A549 (cell line): Measurements from ENCODE around the gene FEM1A. TPM values are rescaled to one million over a fixed set of nuclear protein-coding genes. Genes with fewer than 3 reads are reported as not detected.

Experiments used
- ATAC-seq, 2 experiments: fragments of 200-7000 bp in 1 of 2; fragments of >200 bp in 1 of 2; cut with Nextera tagmentation in 1 of 2; cut with Tn5 transposase in 1 of 2; 3 replicates each; pipeline versions ENCODE4 v1.8.0 to v1.9.1; 2018 to 2020; ENCODE audit warnings: mild to moderate bottlenecking in 1 of 2, moderate library complexity in 1 of 2
- CTCF ChIA-PET: fragments of 300-600 bp; sonication (Branson Sonifier 250); formaldehyde crosslinking; extraction: SDS; loops from one replicate; lab custom pipeline; 2021; ENCODE audit warnings: antibody characterized with exemption, inconsistent platforms; lab: Yijun Ruan, JAX
- POLR2A ChIA-PET: fragments of 350-600 bp; formaldehyde crosslinking; extraction: SDS; loops from one replicate; lab custom pipeline; 2021; ENCODE audit warnings: antibody characterized with exemption, inconsistent platforms; lab: Yijun Ruan, JAX
- DNase-seq, 2 experiments: peaks; one replicate each; pipeline versions ENCODE4 v3.0.0 to v3.0.0-alpha.2; 2011 to 2016; ENCODE audit warnings: low read depth in 1 of 2, low spot score in 1 of 2
- FAIRE-seq: peaks from 2 replicates; lab custom pipeline; 2011; peaks lifted over from hg19 to GRCh38; lab: Jason Lieb, UNC
- H3K27ac ChIP-seq, 2 experiments: fragments of >200 bp; sonication (Bioruptor Twin); formaldehyde crosslinking; 3 replicates each; pipeline ENCODE4 v1.5.1; 2016 to 2017
- H3K4me1 ChIP-seq: fragments of >200 bp; sonication (Bioruptor Twin); formaldehyde crosslinking; 3 replicates; pipeline ENCODE4 v1.6.1; 2016
- H3K4me2 ChIP-seq: fragments of >200 bp; sonication (Bioruptor Twin); formaldehyde crosslinking; 3 replicates; pipeline ENCODE4 v1.6.1; 2016
- H3K4me3 ChIP-seq: fragments of >200 bp; sonication (Bioruptor Twin); formaldehyde crosslinking; 3 replicates; pipeline ENCODE4 v1.5.1; 2016
- H3K9me3 ChIP-seq: fragments of >200 bp; sonication (Bioruptor Twin); formaldehyde crosslinking; 3 replicates; pipeline ENCODE4 v1.6.1; 2016
- CBX2 ChIP-seq: fragments of 200-600 bp; sonication (generic); IDR thresholded peaks from 2 replicates; pipeline ENCODE4 v1.6.1; 2016; ENCODE audit warnings: low read depth, mild to moderate bottlenecking, borderline replicate concordance
- CHD2 ChIP-seq: fragments of 150-350 bp; IDR thresholded peaks from 2 replicates; pipeline ENCODE4 v1.6.1; 2014; ENCODE audit warnings: low read length; ENCODE audit not compliant: partially characterized antibody
- EHMT2 ChIP-seq: fragments of 200-600 bp; sonication (generic); IDR thresholded peaks from 2 replicates; pipeline ENCODE4 v1.6.1; 2016; ENCODE audit warnings: antibody characterized with exemption, low read depth, mild to moderate bottlenecking, moderate library complexity
- ESRRA ChIP-seq: fragments of 150-350 bp; IDR thresholded peaks from 2 replicates; pipeline ENCODE4 v1.6.1; 2014; ENCODE audit warnings: mild to moderate bottlenecking, low read length, borderline replicate concordance
- FOSB ChIP-seq: fragments of 250-450 bp; sonication (Bioruptor Pico); IDR thresholded peaks from 2 replicates; pipeline ENCODE4 v1.5.0; 2020; ENCODE audit warnings: mild to moderate bottlenecking, moderate library complexity
- GATA3 ChIP-seq: IDR thresholded peaks from 2 replicates; pipeline ENCODE4 v1.6.1; 2012; ENCODE audit warnings: borderline replicate concordance
- HDAC2 ChIP-seq: fragments of 200-600 bp; sonication (generic); IDR thresholded peaks from 2 replicates; pipeline ENCODE4 v1.6.1; 2016
- HEYL ChIP-seq: fragments of 250-450 bp; sonication (Bioruptor Pico); IDR thresholded peaks from 2 replicates; pipeline ENCODE4 v1.8.0; 2021; ENCODE audit warnings: mild to moderate bottlenecking, moderate library complexity
- HOXA7 ChIP-seq: fragments of 250-450 bp; sonication (Bioruptor Pico); IDR thresholded peaks from 2 replicates; pipeline ENCODE4 v1.5.0; 2020; ENCODE audit warnings: mild to moderate bottlenecking, moderate library complexity
- KDM5A ChIP-seq: fragments of 200-600 bp; sonication (generic); IDR thresholded peaks from 2 replicates; pipeline ENCODE4 v1.6.1; 2016; ENCODE audit warnings: antibody characterized with exemption, mild to moderate bottlenecking
- NPAS2 ChIP-seq: fragments of 250-450 bp; sonication (Bioruptor Pico); IDR thresholded peaks from 2 replicates; pipeline ENCODE4 v1.8.0; 2022; ENCODE audit warnings: mild to moderate bottlenecking, moderate library complexity, borderline replicate concordance
- POLR2AphosphoS2 ChIP-seq: conservative IDR thresholded peaks from 2 replicates; pipeline ENCODE4 v1.6.1; 2012; ENCODE audit warnings: low read length, improper control_type of control experiment, inconsistent platforms
- RAD21 ChIP-seq, 2 experiments: fragments of >200 bp in 1 of 2; sonication (Bioruptor Twin) in 1 of 2; formaldehyde crosslinking in 1 of 2; IDR thresholded peaks in 1 of 2; conservative IDR thresholded peaks in 1 of 2; 2 replicates in 1 of 2; 3 replicates in 1 of 2; pipeline ENCODE4 v1.6.1; 2012 to 2018; ENCODE audit warnings: inconsistent platforms in 1 of 2
- RARB ChIP-seq: fragments of 250-450 bp; sonication (Bioruptor Pico); IDR thresholded peaks from 2 replicates; pipeline ENCODE4 v1.8.0; 2021; ENCODE audit warnings: mild to moderate bottlenecking, moderate library complexity
- RCOR1 ChIP-seq: fragments of 150-350 bp; IDR thresholded peaks from 2 replicates; pipeline ENCODE4 v1.6.1; 2014; ENCODE audit warnings: antibody characterized with exemption, low read length, low read depth
- RFX5 ChIP-seq: fragments of 450-650 bp; IDR thresholded peaks from 2 replicates; pipeline ENCODE4 v1.7.1; 2014; ENCODE audit warnings: antibody characterized with exemption, mild to moderate bottlenecking, moderate library complexity
- RNF2 ChIP-seq: fragments of 200-600 bp; sonication (generic); IDR thresholded peaks from 2 replicates; pipeline ENCODE4 v1.6.1; 2016; ENCODE audit warnings: low read depth, mild to moderate bottlenecking, antibody characterized with exemption, moderate library complexity, borderline replicate concordance
- SMC3 ChIP-seq: fragments of >200 bp; sonication (Bioruptor Twin); formaldehyde crosslinking; IDR thresholded peaks from 3 replicates; pipeline ENCODE4 v1.6.1; 2018; ENCODE audit warnings: inconsistent platforms
- TP53 ChIP-seq: fragments of 250-450 bp; sonication (Bioruptor Pico); IDR thresholded peaks from 2 replicates; pipeline ENCODE4 v1.5.0; 2021; ENCODE audit warnings: mild to moderate bottlenecking, moderate library complexity
- ZFP36 ChIP-seq: fragments of 450-650 bp; IDR thresholded peaks from 2 replicates; pipeline ENCODE4 v1.6.1; 2014; ENCODE audit warnings: borderline replicate concordance; ENCODE audit not compliant: partially characterized antibody
- ZNF302 ChIP-seq: fragments of 250-450 bp; sonication (Bioruptor Pico); IDR thresholded peaks from 2 replicates; pipeline ENCODE4 v1.9.0; 2021; ENCODE audit warnings: inconsistent platforms, mild to moderate bottlenecking, moderate library complexity
- WGBS: methylation state at CpG from one replicate; pipeline ENCODE4 v1.1.6; 2017; ENCODE audit errors: missing lambda C conversion rate; 5-methylcytosine and 5-hydroxymethylcytosine counted together
- polyA plus RNA-seq, 4 experiments: library from polyadenylated mRNA; depleted of rRNA in 3 of 4; stranded (reverse); fragments of >200 nt; fragmentation: RNase III in 1 of 4; extraction: RNeasy Plus Mini Kit Qiagen cat#74134 plus additional on column Dnase treatment in 1 of 4; gene quantifications; 2 replicates in 3 of 4; 3 replicates in 1 of 4; pipeline ENCODE4 v1.2.3, GENCODE V29; 2011 to 2017
- TF ChIP-seq, protein P1 (sequence below): fragments of 450-650 bp; IDR thresholded peaks from 2 replicates; pipeline ENCODE4 v1.6.1; 2014; ENCODE audit warnings: antibody characterized with exemption
- TF ChIP-seq, protein P2 (sequence below): fragments of >200 bp; sonication (Bioruptor Twin); formaldehyde crosslinking; IDR thresholded peaks from 3 replicates; pipeline ENCODE4 v1.5.1; 2016
- TF ChIP-seq, protein P3 (sequence below): fragments of >200 bp; sonication (Bioruptor Twin); formaldehyde crosslinking; IDR thresholded peaks from 2 replicates; pipeline ENCODE4 v1.6.1; 2016
- TF ChIP-seq, protein P4 (sequence below): fragments of 150-350 bp; IDR thresholded peaks from 2 replicates; pipeline ENCODE4 v1.6.1; 2014; ENCODE audit warnings: low read depth, mild to moderate bottlenecking, low read length
- TF ChIP-seq, protein P5 (sequence below): fragments of 200-600 bp; sonication (generic); IDR thresholded peaks from 2 replicates; pipeline ENCODE4 v1.6.1; 2016; ENCODE audit warnings: antibody characterized with exemption, mild to moderate bottlenecking, moderate library complexity
- TF ChIP-seq, protein P6 (sequence below): IDR thresholded peaks from 2 replicates; pipeline ENCODE4 v1.6.1; 2012

The FEM1A gene
- polyA plus RNA-seq, 2 of the 4 experiments (the other 2 are of a cell fraction) = 3.2 to 4.1 TPM

DNA sequence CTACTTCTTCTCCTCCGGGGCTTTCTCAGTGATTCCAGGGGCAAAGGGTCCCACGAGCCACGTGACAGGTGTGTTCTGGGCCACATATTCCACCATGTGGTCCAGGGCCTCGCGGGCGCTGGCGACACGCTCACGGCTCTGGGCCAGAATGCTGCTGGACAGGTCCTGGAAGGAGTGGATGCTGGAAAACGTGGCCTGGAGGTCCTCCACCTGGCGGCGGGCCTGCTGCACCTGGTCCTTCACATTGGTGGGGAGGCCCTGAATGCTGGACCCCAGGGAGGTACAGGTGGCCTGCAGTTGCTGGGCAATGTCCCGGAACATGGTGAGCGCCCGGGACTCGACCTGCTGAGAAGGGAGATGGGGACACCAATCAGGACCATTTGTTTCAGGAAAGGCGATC, 47.7 kb downstream of the FEM1A start:
- no peak overlapping the region for H3K4me2 ChIP-seq
- FAIRE-seq (no peak), DNase-seq (no peak), ATAC-seq (no peak)
- no peak overlapping the region for H3K4me3 ChIP-seq
- POLR2A ChIA-PET = no interaction called here
- CTCF ChIA-PET = interaction anchor here (1.6 kb wide), 1 partner anchor 15 kb away, joined by 9 read pairs; no protein-coding TSS in a partner anchor
- TF ChIP-seq RCOR1 (no peak), NPAS2 (CRISPR knock-in tag) (no peak), CHD2 (no peak), HEYL (CRISPR knock-in tag) (no peak), RAD21 (conservative IDR thresholded peaks at IDR 0.05 in 1 of 2, IDR thresholded peaks at IDR 0.05 in 1 of 2) (no peak), POLR2AphosphoS2 (no peak), RARB (CRISPR knock-in tag) (no peak), HOXA7 (no peak), SMC3 (no peak), FOSB (CRISPR knock-in tag) (no peak), EHMT2 (no peak)
- TF ChIP-seq, protein P1, sequence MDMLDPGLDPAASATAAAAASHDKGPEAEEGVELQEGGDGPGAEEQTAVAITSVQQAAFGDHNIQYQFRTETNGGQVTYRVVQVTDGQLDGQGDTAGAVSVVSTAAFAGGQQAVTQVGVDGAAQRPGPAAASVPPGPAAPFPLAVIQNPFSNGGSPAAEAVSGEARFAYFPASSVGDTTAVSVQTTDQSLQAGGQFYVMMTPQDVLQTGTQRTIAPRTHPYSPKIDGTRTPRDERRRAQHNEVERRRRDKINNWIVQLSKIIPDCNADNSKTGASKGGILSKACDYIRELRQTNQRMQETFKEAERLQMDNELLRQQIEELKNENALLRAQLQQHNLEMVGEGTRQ = no peak
- TF ChIP-seq, protein P2, sequence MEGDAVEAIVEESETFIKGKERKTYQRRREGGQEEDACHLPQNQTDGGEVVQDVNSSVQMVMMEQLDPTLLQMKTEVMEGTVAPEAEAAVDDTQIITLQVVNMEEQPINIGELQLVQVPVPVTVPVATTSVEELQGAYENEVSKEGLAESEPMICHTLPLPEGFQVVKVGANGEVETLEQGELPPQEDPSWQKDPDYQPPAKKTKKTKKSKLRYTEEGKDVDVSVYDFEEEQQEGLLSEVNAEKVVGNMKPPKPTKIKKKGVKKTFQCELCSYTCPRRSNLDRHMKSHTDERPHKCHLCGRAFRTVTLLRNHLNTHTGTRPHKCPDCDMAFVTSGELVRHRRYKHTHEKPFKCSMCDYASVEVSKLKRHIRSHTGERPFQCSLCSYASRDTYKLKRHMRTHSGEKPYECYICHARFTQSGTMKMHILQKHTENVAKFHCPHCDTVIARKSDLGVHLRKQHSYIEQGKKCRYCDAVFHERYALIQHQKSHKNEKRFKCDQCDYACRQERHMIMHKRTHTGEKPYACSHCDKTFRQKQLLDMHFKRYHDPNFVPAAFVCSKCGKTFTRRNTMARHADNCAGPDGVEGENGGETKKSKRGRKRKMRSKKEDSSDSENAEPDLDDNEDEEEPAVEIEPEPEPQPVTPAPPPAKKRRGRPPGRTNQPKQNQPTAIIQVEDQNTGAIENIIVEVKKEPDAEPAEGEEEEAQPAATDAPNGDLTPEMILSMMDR = no peak
- no peak overlapping the region for H3K27ac ChIP-seq
- 93% methylated on average over 12 of the region's 17 CpGs for WGBS
- H3K4me1 ChIP-seq = peaks cover 13% of the 10 kb centered on the region; the same call in 2 of the 3 replicates
- H3K9me3 ChIP-seq = no peaks in the 10 kb centered on the region

DNA sequence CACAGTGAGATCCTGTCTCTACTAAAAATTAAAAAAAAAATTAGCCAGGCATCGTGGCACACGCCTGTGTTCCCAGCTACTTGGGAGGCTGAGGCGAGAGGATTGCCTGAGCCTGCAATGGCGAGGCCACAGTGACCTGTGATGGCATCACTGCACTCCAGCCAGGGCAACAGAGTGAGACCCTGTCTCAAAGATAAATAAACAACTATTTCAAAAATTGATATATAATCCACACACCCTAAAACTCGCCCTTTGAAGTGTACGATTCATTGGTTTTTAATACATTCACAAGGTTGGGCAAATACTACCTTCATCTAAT, 52.1 kb downstream of the FEM1A start:
- CTCF ChIA-PET = interaction anchor here (1.7 to 14.2 kb wide), 4 partner anchors 8 to 69 kb away, joined by 5 to 240 read pairs (median 6); no protein-coding TSS in a partner anchor
- Histone ChIP-seq H3K27ac (no peak overlapping the region), H3K9me3 (no peaks in the 10 kb centered on the region), H3K4me1 (peaks cover 17% of the 10 kb centered on the region; the same call in 2 of the 3 replicates), H3K4me3 (no peak overlapping the region), H3K4me2 (no peak overlapping the region)
- FAIRE-seq (no peak), DNase-seq (no peak), ATAC-seq (no peak)
- POLR2A ChIA-PET = interaction anchor here (0.6 kb wide), 1 partner anchor 9 kb away, joined by 4 read pairs; no protein-coding TSS in a partner anchor
- TF ChIP-seq CBX2 (no peak), POLR2AphosphoS2 (no peak), KDM5A (no peak), HDAC2 (no peak), GATA3 (no peak), RFX5 (no peak), RNF2 (no peak), TP53 (CRISPR knock-in tag) (no peak), ZFP36 (no peak), FOSB (CRISPR knock-in tag) (no peak), ESRRA (no peak), NPAS2 (CRISPR knock-in tag) (no peak), ZNF302 (no peak), HEYL (CRISPR knock-in tag) (no peak), RAD21 (conservative IDR thresholded peaks at IDR 0.05 in 1 of 2, IDR thresholded peaks at IDR 0.05 in 1 of 2) (no peak)
- TF ChIP-seq, protein P3, sequence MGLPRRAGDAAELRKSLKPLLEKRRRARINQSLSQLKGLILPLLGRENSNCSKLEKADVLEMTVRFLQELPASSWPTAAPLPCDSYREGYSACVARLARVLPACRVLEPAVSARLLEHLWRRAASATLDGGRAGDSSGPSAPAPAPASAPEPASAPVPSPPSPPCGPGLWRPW = no peak
- TF ChIP-seq, protein P4, sequence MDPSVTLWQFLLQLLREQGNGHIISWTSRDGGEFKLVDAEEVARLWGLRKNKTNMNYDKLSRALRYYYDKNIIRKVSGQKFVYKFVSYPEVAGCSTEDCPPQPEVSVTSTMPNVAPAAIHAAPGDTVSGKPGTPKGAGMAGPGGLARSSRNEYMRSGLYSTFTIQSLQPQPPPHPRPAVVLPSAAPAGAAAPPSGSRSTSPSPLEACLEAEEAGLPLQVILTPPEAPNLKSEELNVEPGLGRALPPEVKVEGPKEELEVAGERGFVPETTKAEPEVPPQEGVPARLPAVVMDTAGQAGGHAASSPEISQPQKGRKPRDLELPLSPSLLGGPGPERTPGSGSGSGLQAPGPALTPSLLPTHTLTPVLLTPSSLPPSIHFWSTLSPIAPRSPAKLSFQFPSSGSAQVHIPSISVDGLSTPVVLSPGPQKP = no peak
- TF ChIP-seq, protein P5, sequence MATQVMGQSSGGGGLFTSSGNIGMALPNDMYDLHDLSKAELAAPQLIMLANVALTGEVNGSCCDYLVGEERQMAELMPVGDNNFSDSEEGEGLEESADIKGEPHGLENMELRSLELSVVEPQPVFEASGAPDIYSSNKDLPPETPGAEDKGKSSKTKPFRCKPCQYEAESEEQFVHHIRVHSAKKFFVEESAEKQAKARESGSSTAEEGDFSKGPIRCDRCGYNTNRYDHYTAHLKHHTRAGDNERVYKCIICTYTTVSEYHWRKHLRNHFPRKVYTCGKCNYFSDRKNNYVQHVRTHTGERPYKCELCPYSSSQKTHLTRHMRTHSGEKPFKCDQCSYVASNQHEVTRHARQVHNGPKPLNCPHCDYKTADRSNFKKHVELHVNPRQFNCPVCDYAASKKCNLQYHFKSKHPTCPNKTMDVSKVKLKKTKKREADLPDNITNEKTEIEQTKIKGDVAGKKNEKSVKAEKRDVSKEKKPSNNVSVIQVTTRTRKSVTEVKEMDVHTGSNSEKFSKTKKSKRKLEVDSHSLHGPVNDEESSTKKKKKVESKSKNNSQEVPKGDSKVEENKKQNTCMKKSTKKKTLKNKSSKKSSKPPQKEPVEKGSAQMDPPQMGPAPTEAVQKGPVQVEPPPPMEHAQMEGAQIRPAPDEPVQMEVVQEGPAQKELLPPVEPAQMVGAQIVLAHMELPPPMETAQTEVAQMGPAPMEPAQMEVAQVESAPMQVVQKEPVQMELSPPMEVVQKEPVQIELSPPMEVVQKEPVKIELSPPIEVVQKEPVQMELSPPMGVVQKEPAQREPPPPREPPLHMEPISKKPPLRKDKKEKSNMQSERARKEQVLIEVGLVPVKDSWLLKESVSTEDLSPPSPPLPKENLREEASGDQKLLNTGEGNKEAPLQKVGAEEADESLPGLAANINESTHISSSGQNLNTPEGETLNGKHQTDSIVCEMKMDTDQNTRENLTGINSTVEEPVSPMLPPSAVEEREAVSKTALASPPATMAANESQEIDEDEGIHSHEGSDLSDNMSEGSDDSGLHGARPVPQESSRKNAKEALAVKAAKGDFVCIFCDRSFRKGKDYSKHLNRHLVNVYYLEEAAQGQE = no peak
- TF ChIP-seq, protein P6, sequence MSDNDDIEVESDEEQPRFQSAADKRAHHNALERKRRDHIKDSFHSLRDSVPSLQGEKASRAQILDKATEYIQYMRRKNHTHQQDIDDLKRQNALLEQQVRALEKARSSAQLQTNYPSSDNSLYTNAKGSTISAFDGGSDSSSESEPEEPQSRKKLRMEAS = no peak
- 81% methylated on average over 6 of the region's 6 CpGs for WGBS
